Activated gamma-delta T cell (primary cell): ENCODE measurements around the gene BPIFB2.
"Not testable (repeated sequence)": the region's sequence is repeated elsewhere in the genome, so short reads cannot be mapped to it uniquely, and the experiment has no call there.

Source experiments
- DNase-seq: peaks from one replicate; lab custom pipeline; 2025; lab: John Stamatoyannopoulos, UW
- total RNA-seq, 2 donors: gene quantifications; one replicate each; lab custom pipeline; 2026; lab: John Stamatoyannopoulos, UW

The BPIFB2 gene, protein sequence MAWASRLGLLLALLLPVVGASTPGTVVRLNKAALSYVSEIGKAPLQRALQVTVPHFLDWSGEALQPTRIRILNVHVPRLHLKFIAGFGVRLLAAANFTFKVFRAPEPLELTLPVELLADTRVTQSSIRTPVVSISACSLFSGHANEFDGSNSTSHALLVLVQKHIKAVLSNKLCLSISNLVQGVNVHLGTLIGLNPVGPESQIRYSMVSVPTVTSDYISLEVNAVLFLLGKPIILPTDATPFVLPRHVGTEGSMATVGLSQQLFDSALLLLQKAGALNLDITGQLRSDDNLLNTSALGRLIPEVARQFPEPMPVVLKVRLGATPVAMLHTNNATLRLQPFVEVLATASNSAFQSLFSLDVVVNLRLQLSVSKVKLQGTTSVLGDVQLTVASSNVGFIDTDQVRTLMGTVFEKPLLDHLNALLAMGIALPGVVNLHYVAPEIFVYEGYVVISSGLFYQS
- total RNA-seq, result 0 reads per million in 2 donors

DNA sequence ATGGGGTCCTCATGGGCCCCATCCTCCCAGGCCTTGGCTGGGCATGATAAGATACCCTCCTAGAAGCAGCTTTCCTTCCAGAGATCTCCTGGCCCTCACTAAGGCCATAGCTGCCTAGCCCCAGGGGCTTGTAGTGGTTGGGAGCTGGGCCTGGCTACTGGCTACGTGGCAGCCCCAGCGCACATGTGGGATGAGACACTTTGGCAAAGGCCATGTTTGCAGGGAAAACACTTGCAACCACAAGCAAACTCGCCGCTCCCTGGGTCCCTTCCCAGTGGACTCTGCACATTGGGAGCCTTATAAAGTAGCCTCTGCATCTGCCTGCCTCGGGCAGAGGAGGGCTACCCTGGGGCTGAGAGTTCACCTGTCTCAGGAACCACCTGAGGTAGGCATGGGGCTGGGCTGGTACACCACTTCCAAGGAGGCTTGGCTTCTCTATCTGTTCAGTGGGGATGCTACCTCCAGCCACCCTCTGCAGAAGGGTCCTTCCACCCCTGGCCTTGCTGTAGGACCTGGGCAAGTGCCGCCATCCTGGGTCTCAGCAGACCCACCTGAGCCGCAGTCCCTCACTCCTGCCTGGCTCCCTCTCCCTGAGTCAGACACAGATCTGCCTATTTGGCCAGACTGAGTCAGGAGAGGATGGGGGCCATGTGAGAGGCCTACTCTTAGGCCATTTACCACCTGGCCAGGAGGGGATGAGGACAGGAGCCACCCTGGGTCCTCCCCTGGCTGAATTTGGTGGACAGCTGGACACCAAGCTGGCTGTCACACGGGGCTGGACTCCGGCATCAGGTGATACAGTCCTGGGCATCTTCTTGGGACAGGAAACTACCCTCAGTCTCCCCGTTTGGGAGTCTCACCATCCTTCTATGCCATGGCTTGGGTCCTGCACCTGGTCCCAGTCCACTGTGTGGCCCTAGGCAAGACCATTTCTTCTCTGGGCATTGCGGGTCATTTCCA is at the start of gene BPIFB2:
Gene BPIFB2, plus strand, starts transcription at position 329 of the 960 bp plus-strand sequence. CDS start 871 bp downstream, outside the sequence.
- DNase-seq, result no peak

DNA sequence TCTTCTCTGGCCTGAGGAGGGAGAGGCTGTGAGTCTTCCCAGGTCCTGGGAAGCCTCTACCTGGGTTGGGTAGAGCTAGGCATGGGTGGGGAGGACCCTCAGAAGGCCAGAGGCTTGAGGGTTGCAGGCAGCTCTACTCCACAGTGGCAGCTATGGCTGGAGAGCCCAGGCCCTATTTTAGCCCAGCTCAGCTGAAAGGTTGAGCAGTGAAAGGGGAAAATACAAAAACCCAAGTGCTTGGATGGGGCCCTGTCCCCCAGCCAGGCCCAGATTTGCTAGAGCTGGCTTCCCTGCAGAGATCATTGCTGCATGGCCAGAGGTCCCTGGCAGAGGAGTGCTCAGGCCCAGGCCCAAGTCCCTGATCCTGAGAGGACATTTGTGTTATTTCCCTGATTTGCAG is 48.9 kb upstream of the BPIFB2 start:
- DNase-seq, result no peak

DNA sequence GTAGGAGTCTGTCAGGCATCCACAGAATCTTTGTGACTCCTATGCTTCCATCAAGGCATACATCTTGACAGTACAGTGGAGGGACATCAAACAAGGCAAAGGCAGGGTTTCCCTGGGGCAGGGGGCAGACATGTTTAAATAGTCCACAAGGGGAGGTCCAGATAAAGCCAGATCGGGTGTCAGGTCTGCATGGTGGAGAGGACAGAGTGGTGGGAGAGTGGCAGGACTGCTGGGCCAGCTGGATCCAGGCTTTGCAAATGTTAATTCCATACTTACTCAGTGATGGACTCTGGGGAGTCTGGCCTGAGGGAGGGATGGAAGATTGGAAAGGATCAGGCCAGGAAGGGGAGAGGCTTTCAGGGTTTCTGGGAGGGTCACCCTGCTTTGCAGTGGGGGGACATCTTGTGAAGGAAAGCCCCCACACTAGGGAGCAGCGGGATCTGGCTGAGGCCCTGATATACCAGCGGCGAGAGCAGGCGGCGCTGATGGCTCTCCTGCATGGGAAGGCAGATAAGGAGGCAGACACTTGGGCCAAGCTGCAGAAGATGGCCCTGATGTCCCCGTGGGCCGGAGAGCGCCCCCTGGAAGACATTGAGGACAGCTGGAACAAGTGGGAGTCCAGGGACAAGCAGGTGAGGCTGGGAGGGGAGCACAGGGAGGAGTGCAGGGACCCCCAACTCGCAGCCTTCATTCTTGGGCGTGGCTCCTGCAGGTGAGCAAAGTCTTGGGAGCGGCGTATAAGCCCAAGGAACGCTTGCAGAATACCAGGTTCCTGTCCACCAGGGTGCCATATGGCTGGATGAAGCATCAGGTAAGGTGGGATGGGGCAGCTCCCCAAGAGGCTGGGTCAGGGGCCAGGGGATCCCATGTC is 47.9 kb upstream of the BPIFB2 start:
- DNase-seq, result no peak

DNA sequence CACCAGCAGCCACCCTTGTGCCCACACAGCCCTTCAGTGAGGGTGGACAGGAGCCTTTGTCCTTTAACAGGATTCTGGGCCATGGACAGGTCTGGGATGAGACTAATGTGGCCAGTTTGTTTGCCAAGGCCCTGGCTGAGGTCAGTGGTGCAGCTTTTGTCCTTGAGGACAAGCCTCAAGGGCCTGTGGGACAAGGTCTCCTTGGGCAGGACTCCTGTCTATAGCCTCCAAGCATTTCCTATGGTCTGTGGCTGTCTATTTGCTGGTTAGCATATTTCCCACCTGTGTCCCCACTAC is 47.3 kb upstream of the BPIFB2 start:
- DNase-seq, result no peak

DNA sequence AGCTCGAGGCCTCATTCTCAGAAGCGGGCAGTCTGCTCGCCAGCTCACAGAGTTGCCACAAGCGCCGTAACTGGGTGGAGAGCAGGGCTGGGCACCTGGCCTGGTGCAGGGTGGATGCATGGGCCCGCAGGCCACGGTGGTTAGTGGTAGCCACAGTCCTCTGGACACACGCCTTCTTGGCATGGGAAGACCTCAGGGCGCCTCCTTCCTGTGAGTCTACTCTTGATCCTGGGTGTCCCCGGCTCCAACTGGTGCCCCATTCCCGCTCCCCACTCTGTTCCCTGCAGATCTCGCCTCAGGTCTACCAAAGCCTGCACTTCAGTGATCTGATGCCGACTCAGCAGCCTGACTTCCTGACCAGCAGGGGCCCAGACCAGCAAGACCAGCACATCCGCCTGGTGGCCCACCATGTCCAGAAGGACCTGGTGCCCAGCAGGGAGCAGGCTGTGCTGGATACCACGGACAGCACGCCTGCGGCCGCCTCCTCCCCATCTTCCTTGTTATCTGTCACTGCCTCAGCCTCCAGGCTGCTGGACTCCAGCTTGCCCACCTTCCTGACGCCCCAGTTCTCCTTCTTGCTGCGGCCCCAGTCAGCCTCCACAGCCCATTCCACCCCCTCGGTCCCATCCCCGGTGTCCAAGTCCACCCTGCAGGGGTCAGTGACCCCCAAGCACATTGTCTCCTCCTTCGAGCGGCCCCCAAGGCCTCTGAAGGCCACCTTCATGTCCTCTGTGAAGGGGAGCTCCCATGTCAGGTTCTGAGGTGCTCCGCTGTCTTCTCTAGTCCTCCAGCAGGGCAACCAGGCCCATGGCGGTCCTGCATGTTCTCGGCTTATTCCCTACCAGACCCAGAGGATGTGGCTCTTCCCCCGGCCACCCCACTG is 46.4 kb upstream of the BPIFB2 start:
- no peak for DNase-seq

DNA sequence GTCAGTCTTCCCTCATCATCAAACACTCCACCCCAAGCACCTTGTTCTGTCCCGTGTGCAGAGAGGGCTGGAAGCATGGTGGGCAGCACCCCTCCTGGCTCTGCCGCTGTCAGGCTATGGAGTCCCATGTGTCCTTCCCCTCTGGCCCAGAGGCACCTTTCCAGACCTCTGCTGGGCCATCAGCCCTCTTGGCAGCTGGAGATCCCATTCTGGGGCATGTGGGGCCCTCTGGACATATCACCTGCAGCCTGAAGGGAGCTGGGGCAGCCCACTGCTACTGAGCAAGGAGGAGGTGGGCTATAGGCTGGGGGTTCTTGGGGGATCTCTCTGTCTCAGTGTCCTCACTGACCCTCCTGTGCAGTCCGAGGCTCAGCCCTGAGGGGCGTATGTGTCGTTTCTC is 45.5 kb upstream of the BPIFB2 start:
- DNase-seq, result no peak

DNA sequence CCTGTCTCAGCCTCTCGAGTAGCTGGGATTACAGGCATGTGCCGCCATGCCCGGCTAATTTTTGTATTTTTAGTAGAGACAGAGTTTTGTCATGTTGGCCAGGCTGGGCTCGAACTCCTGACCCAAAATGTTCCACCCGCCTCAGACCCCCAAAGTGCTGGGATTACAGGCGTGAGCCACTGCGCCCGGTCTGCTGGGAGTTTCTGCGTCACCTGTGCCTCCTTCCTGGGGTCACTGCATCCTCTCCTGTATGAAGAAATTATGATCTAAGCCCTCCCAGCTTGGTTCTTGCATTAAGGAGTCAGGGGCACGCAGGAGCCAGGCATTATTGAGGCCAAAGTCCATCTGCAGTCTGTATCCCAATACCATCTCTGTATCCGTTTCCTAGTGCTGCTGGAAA is 44.9 kb upstream of the BPIFB2 start:
- not testable (repeated sequence) for DNase-seq

DNA sequence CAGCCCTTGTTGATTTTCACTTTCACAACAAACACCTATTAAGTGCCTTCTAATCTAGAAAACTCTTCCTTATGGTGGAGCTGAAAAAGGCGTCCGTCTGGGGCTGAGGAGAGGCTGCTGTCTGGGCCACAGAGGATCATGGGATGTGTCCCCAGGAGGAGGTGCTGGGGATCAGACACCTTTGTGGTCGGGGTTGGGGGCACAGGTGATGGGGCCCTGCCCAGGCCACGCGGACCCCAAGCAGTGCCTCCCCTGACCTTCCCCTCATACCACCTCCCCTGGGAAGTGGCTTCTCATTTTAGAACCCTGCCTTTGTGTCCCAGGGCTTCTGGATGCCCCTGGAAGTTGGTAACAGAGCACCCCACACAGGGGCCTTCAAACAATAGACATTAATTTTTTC is 44.3 kb upstream of the BPIFB2 start:
- no peak for DNase-seq

DNA sequence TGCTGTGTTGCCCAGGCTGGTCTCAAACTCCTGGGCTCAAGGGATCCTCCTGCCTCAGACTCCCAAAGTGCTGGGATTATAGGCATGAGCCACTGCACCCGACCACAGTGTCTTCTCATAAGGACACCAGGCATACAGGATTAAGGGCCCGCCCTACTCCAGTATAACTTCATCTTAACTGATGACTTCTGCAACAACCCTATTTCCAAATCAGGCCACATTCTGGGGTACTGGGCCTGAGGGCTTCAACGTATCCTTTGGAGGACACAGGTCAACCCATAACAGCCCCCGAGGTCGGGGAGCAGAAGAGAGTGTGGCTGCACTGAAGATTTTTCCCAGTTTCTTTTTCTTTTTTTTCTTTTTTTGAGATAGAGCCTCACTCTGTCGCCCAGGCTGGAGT is 42.9 kb upstream of the BPIFB2 start:
- DNase-seq, result no peak

DNA sequence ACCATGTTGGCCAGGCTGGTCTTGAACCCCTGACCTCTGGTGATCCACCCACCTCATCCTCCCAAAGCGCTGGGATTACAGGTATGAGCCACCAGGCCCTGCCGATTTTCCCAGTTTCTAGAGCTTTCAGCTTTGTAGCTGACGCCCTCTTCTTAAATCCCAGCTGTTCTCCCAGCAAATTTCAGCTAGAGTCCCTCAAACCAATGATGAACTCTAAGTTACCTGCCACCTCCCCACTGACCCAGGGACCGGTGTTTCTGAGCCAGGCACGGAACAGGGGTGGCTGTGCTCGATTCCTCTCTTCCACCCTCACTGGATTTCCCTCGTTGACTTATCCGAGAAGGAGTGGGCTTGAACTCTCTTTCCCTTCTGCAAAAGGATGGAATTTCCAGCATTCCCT is 42.4 kb upstream of the BPIFB2 start:
- DNase-seq, result no peak

DNA sequence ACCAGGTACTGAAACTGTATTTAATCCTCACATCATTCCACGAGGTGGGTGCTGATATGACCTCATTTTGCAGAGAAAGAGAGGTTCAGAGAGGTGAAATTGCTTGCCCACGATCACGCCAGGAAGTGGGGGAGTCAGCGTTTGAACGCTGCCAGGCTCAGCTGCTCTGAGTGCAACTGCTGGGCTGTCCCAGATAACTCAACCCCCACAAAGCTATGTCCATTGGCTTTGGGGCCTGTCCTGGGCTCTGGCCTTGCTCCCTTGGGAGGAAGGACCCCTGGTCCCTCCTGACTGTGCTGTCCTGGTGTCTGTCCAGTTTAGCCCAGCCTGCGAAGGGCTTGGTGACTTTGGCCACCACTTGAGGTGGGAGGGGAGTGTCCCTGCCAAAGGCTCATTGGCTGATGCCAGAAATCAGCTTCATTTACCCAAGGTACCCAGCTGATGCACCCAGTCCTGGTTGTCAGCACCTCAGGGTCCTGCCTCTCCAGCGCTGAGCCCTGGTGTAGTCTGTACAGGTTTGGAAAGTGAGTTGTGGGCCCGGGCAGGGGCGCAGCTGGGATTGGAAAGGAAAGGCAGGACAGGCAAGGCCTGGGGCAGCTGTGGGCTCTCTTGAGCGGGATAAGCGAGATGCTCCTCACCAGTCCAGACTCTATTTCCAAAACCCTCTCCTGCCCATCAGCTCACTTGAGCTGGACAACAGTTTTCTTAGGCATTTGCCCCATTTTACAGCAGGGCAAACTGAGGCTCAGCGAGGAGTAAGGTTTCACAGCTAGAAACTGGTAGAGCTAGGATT is 41.7 kb upstream of the BPIFB2 start:
- no peak for DNase-seq

DNA sequence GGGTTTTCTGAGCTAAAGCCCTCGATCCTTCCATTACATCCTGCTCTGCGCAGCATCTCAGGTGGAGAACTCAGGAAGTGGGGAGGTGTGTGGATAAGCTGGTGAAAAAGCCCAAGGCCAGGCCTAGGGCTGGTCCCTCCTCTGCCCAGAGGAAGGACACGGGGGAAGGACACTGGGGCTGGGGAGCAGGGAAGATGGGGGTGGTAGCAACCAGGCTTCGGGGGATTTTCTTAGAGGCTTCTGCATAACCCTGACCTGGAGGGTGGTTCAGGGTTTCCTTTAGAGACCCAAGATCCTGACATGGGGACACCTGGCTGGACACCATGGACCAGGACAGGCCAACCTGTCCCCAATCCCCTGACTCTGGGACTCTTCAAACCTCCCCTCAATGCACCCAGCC is 41.1 kb upstream of the BPIFB2 start:
- no peak for DNase-seq

DNA sequence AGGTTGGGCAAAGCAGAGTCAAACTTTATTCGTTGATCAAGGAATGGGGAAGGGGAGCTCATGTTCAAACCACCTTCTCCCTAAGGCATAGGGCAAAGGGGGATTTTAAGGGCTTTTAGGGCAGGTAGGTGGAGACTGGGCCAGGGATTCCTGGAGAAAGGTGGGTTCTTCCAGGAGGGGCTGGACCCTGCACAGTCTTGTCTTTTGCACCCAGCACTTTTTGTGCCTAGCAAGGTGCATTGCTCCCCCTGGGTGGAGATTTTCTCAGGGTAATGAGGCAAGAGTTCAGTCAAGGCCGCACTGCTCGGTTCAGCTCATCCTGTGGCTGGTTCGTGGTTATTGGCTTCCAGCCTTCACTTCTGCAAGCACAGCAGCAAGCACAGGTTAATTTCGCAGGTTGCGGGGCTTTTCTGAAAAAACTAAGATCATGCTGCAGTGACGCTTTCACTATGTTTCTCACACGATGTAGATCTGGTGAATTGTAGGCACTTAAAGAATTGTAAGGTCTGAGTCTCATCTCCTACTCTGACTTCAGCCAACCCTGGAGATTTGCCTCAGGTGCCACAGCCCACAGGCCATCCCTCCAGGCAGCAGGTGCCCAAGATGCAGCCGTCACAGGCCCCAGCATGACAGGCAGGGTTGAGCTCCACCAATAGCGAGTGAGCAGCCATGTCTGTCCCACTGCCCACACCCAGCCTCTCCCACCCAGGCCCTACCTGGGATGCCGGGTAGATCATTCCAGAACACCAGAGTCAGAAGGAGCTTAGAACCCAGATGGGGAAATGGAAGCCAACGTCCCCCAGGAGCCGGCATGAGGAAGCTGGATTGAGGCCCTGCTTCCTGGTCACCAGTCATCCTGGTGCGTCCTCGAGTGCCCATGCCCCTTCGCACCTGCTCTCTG is 40.4 kb upstream of the BPIFB2 start:
- DNase-seq, result no peak

DNA sequence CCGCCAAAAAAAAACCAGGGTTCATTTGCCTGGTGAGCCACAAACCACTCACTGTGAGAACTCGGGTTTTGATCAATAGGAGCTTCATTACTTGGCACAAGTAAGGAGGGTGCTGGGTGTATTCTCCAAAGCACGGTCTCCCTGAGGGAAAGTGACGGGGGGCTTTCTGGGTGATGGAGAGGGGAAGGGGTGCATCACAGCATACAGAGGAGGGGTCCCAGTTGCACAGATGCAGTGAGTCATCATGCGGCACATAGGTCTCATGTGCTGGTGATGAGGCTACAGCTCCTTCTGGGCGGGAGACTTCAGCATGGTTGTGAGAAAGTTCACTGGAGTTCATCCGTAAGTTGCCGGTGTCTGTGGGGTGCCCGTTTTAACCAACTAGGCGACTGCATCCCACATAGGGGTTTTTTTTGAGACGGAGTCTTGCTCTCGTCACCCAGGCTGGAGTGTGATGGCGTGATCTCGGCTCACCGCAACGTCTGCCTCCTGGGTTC is 39.5 kb upstream of the BPIFB2 start:
- no peak for DNase-seq

DNA sequence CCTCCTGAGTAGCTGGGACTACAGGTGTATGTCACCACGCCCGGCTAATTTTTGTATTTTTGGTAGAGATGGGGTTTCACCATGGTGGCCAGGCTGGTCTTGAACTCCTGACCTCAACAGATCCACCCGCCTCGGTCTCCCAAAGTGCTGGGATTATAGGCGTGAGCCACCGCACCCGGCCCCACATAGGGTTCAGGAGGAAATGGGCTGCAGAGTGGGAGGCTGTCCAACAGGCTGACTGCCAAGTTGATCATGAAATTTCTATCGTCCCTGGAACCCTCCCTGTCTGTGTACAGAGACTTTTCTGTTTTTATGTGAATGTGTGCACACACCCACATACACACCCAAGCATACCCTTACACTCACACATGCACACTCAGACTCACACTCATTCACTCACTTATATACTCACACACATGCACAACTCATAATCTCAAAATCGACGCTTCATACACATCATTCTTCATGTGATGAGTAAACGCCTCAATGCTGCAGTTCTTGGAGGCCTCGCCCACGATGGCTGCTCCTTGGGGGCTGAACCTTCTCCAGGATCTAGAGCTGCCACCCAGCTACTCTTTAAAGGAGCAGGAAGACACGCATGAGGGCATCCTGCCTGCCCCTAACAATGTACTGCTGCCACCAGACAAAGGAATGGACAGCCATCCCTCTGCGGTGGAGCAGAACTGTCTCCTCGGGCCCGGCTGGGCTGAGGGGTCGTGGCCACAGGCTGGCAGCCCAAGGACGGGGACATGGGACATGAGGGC is 38.8 kb upstream of the BPIFB2 start:
- DNase-seq, result no peak

DNA sequence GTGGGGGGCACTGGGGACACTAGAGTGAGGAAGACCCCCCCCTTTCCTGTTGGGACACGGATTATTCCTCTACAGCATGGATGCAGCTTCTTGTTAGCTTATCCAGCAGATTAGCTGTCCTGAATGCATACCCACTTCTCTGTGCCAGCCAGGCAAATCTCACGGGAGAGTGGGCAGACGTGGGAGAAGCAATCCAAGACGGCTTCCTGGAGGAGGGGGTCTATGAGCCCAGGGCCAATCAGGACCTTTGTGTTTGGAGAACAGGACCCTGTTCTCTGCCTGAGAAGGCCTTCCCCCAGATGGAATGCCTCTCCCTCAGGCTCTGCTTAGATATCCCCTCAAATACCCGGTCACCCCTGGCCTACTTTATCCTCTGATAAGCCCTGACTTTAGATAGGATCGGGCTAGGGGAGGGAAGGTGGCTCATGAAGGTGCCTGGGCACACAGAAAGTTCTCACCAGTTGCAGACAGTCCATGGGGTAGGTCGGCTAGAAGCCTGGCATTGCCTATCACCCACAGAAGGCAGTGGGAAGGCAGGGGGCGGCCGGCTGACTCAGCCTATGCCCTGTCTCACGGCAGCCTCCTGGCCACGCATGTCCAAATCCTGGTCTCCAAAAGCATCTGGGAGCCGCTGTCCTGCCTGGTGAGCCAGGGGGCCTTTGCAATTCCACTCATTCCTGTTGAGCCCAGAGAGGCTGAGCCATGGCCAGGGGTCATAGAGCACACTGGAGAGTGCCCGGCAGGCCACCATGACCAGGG is 38.0 kb upstream of the BPIFB2 start:
- no peak for DNase-seq
